ENCODE data around the gene HMGCS2. TPM values are rescaled to one million over a fixed set of nuclear protein-coding genes. Genes with fewer than 3 reads are reported as not detected.

Gene HMGCS2
- total and polyA plus RNA-seq, 10 of the 15 experiments (the other 5 are each of a cell fraction or from before 2014, with no cell fraction given) = 0.49 TPM; not detected in 9

GRCh38 chr1:119743308-119743707 is 25.4 kb downstream of the HMGCS2 start (continued):
- no peak for TF ChIP-seq SMC3 (IDR thresholded peaks at IDR 0.05; ENCODE audit: borderline replicate concordance, low read length)
- TF ChIP-seq WRNIP1 (IDR thresholded peaks at IDR 0.05; ENCODE audit: borderline replicate concordance, low read depth, low read length) = no peak
- no peak for TF ChIP-seq PRDM15 (CRISPR knock-in tag; IDR thresholded peaks at IDR 0.05)
- no peak for TF ChIP-seq TARDBP (IDR thresholded peaks at IDR 0.05; ENCODE audit: borderline replicate concordance)
- TF ChIP-seq NFYB (IDR thresholded peaks at IDR 0.05; ENCODE audit: insufficient read depth, low read depth, low read length) = no peak
- no peak for TF ChIP-seq SUZ12 (IDR thresholded peaks at IDR 0.05; ENCODE audit: unreplicated experiment)
- no peak for TF ChIP-seq CBFB (IDR thresholded peaks at IDR 0.05; ENCODE audit: low read depth)
- no peak for TF ChIP-seq SIX5 (IDR thresholded peaks at IDR 0.05; ENCODE audit: low read depth, low read length, severe bottlenecking)
- TF ChIP-seq IRF4 (IDR thresholded peaks at IDR 0.05; ENCODE audit: low read depth, low read length) = no peak

GRCh38 chr1:119742677-119743076 is 26.0 kb downstream of the HMGCS2 start:
- TF ChIP-seq REST (IDR thresholded peaks at IDR 0.05; ENCODE audit: low read depth, low read length) (no peak), FOXK2 (IDR thresholded peaks at IDR 0.05) (no peak), GATAD2B (conservative IDR thresholded peaks at IDR 0.05; ENCODE audit: low read depth) (no peak), ZBTB33 (IDR thresholded peaks at IDR 0.05) (no peak)
- Histone ChIP-seq H3K4me3 (no peak overlapping the region), H3K79me2 (ENCODE audit: control insufficient read depth, insufficient read depth, low read length) (no peaks in the 10 kb centered on the region), H3K27me3 (replicated peaks in 1 of 2; ENCODE audit: control insufficient read depth in 2 of 2, insufficient read depth in 2 of 2, low read length in 1 of 2) (no peaks in the 10 kb centered on the region), H2AFZ (ENCODE audit: control insufficient read depth, low read depth, low read length) (no peak overlapping the region), H3K4me1 (ENCODE audit: control insufficient read depth, insufficient read depth, low read length) (no peaks in the 10 kb centered on the region), H3K9me3 (replicated peaks; ENCODE audit: control insufficient read depth, insufficient read depth, low read length) (no peaks in the 10 kb centered on the region), H3K36me3 (ENCODE audit: control insufficient read depth in 2 of 2, insufficient read depth in 2 of 2, low read length in 1 of 2) (no peaks in the 10 kb centered on the region), H4K20me1 (ENCODE audit: control insufficient read depth, insufficient read depth) (no peaks in the 10 kb centered on the region), H3K27ac (ENCODE audit: control insufficient read depth, insufficient read depth) (no peak overlapping the region), H3K9ac (ENCODE audit: control insufficient read depth, insufficient read depth, low read length) (no peak overlapping the region), H3K4me2 (ENCODE audit: control insufficient read depth, insufficient read depth) (no peak overlapping the region)
- ChIA-PET POLR2A (no interaction called here), RAD21 (ENCODE audit: unreplicated experiment) (no interaction called here), CTCF (interaction anchor here (0.6 to 2.5 kb wide), 5 partner anchors 8 to 465 kb away, joined by 3 to 13 read pairs (median 3); no protein-coding TSS in a partner anchor), SMC1A (ENCODE audit: uncharacterized antibody, unreplicated experiment) (no interaction called here)
- intact Hi-C loops (cut with micrococcal nuclease; ENCODE audit: unreplicated experiment) = loop anchor here (5.0 kb wide), 2 partner anchors 65 to 130 kb away; no protein-coding TSS in a partner anchor
- no peak for DNase-seq (ENCODE audit: low read depth, low spot score)
- BruUV-seq (replicated peaks) = no TSS peak
- 58% methylated on average over 7 of the region's 7 CpGs for WGBS (ENCODE audit: insufficient coverage, insufficient replicate concordance, low lambda C conversion rate, missing lambda C conversion rate)
- ATAC-seq = no peak
- in situ Hi-C loops (cut with MboI) = no loop called here
- no peak for FAIRE-seq
